Measurements from ENCODE around the gene FRMPD2.

DNA sequence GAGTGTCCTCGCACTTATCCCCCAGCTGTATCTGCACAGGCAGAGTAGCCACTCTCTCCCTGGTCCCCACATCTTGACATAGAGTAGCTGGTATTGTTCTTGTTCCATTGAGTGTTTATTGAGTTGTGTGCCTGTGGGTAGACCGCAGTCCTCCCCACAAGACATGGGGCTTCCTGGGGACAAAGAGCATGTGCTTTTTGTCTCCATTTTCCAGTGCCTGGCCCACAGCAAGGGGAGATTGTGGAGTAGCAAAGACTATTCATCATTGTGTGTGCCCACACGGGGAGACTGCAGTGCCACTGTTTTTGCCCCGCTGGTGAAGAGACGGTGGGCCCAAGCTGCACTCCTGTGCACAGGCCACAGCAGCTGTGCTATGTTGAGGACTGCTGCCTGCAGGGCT lies 63.5 kb downstream of the FRMPD2 start:
- no peak for TF ChIP-seq SUZ12 (IDR thresholded peaks at IDR 0.05; ENCODE audit: extremely low read depth, insufficient read depth, insufficient read length)
- TF ChIP-seq YY1 (IDR thresholded peaks at IDR 0.05; ENCODE audit: insufficient read depth, insufficient read length), result no peak
